ENCODE data around the gene CMBL. TPM values are rescaled to one million over a fixed set of nuclear protein-coding genes. Genes with fewer than 3 reads are reported as not detected.
A peak's percentile ranks its signal among the peaks of the same experiment; 100 is the strongest.
"Not testable (repeated sequence)": the region's sequence is repeated elsewhere in the genome, so short reads cannot be mapped to it uniquely, and the experiment has no call there.

CMBL gene
- total RNA-seq, 1 experiment from 2014 or later = 43.2 TPM

- POLR2A ChIA-PET = no interaction called here
- intact Hi-C loops (cut with micrococcal nuclease; ENCODE audit: unreplicated experiment) = no loop called here
- ATAC-seq = no peak
These were observed 43.6 kb upstream of the CMBL start for GRCh38 chr5:10351199-10351905.

GRCh38 chr5:10348258-10348657 is 40.6 kb upstream of the CMBL start:
- no TSS peak for BruUV-seq (replicated peaks)
- Histone ChIP-seq H3K27me3 (ENCODE audit: control insufficient read depth, insufficient read depth, low read length) (no peaks in the 10 kb centered on the region), H3K9me3 (ENCODE audit: control insufficient read depth, insufficient read depth, low read depth, low read length) (no peaks in the 10 kb centered on the region), H3K27ac (ENCODE audit: low read length) (no peak overlapping the region), H3K36me3 (ENCODE audit: control insufficient read depth, insufficient read depth, low read length) (no peaks in the 10 kb centered on the region; the same call in 1 of the 2 replicates), H3K4me1 (ENCODE audit: control insufficient read depth, insufficient read depth, low read length) (peaks cover 15% of the 10 kb centered on the region), H3K4me3 (ENCODE audit: low read depth in 2 of 2, low read length in 2 of 2) (no peak overlapping the region)
- DNase-seq (ENCODE audit: low read depth, low spot score) = no peak
- no peak for TF ChIP-seq TCF7L2 (IDR thresholded peaks at IDR 0.05; ENCODE audit: low read depth, low read length)
- TF ChIP-seq CTCF (IDR thresholded peaks at IDR 0.05) = no peak
- in situ Hi-C loops (cut with HindIII; ENCODE audit: low pct_unique_long_range_greater_than_20kb, low sequenced_read_pairs) (no loop called here), intact Hi-C loops (cut with micrococcal nuclease; ENCODE audit: unreplicated experiment) (no loop called here)
- ChIA-PET POLR2A (no interaction called here), CTCF (interaction anchor here (1.0 kb wide), 1 partner anchor 9 kb away, joined by 3 read pairs; no protein-coding TSS in a partner anchor)
- no peak for ATAC-seq

More at GRCh38 chr5:10351199-10351905, 43.6 kb upstream of the CMBL start:
- DNase-seq (ENCODE audit: low read depth, low spot score) = no peak
- H3K4me3 ChIP-seq (ENCODE audit: low read depth in 2 of 2, low read length in 2 of 2) = no peak overlapping the region
- TF ChIP-seq TCF7L2 (IDR thresholded peaks at IDR 0.05; ENCODE audit: low read depth, low read length) (0 out of 2 replicates have a peak, but pooled peaks have one; percentile 25), SIN3A (IDR thresholded peaks at IDR 0.05; ENCODE audit: borderline replicate concordance, insufficient read depth, low read depth, low read length) (no peak), POLR2AphosphoS5 (IDR thresholded peaks at IDR 0.05; ENCODE audit: low read depth, low read length) (no peak), REST (IDR thresholded peaks at IDR 0.05; ENCODE audit: insufficient read depth in 1 of 2, low read depth in 2 of 2, low read length in 1 of 2) (no peak), CTCF (IDR thresholded peaks at IDR 0.05) (no peak)
- CTCF ChIA-PET = no interaction called here
- no peaks in the 10 kb centered on the region; the same call in 1 of the 2 replicates for H3K36me3 ChIP-seq (ENCODE audit: control insufficient read depth, insufficient read depth, low read length)
- peaks cover 21% of the 10 kb centered on the region for H3K4me1 ChIP-seq (ENCODE audit: control insufficient read depth, insufficient read depth, low read length)
- no peaks in the 10 kb centered on the region for H3K27me3 ChIP-seq (ENCODE audit: control insufficient read depth, insufficient read depth, low read length)
- no peaks in the 10 kb centered on the region for H3K9me3 ChIP-seq (ENCODE audit: control insufficient read depth, insufficient read depth, low read depth, low read length)
- peak overlapping the region; percentile 4; the same call in 1 of the 2 replicates for H3K27ac ChIP-seq (ENCODE audit: low read length)
- BruUV-seq (replicated peaks) = no TSS peak
- in situ Hi-C loops (cut with HindIII; ENCODE audit: low pct_unique_long_range_greater_than_20kb, low sequenced_read_pairs) = no loop called here

- H3K4me1 ChIP-seq (ENCODE audit: control insufficient read depth, insufficient read depth, low read length); H3K27me3 ChIP-seq (ENCODE audit: control insufficient read depth, insufficient read depth, low read length); H3K27ac ChIP-seq (ENCODE audit: low read length); ATAC-seq; BruUV-seq (replicated peaks); in situ Hi-C loops (cut with HindIII; ENCODE audit: low pct_unique_long_range_greater_than_20kb, low sequenced_read_pairs); H3K9me3 ChIP-seq (ENCODE audit: control insufficient read depth, insufficient read depth, low read depth, low read length); DNase-seq (ENCODE audit: low read depth, low spot score); H3K36me3 ChIP-seq (ENCODE audit: control insufficient read depth, insufficient read depth, low read length); intact Hi-C loops (cut with micrococcal nuclease; ENCODE audit: unreplicated experiment); POLR2A ChIA-PET; CTCF ChIA-PET; H3K4me3 ChIP-seq (ENCODE audit: low read depth in 2 of 2, low read length in 2 of 2): not testable (repeated sequence)
These were observed 36.9 kb upstream of the CMBL start for GRCh38 chr5:10344461-10345106.
